Sigmoid colon (tissue), 7 donors: ENCODE measurements around the gene VPS18. TPM values are rescaled to one million over a fixed set of nuclear protein-coding genes. Genes with fewer than 3 reads are reported as not detected.

Source experiments
- DNase-seq: peaks from one replicate; pipeline ENCODE4 v3.0.0-alpha.2; 2019
- H3K27ac ChIP-seq, 4 donors: fragments of 200-600 bp; sonication (generic); one replicate each; pipeline ENCODE4 v1.5.1; 2016 to 2019; ENCODE audit warnings: mild to moderate bottlenecking in 1 of 4
- H3K27me3 ChIP-seq, 3 donors: fragments of 200-600 bp; sonication (generic); one replicate each; pipeline ENCODE4 v1.5.1; 2019; ENCODE audit warnings: mild to moderate bottlenecking in 1 of 3
- H3K36me3 ChIP-seq, 4 donors: fragments of 200-600 bp; sonication (generic); one replicate each; pipeline ENCODE4 v1.5.1; 2016 to 2019
- H3K4me1 ChIP-seq, 4 donors: fragments of 200-600 bp; sonication (generic); one replicate each; pipeline ENCODE4 v1.5.1; 2017 to 2019
- H3K4me3 ChIP-seq, 4 donors: fragments of 200-600 bp; sonication (generic); one replicate each; pipeline ENCODE4 v1.5.1; 2017 to 2019; ENCODE audit warnings: mild to moderate bottlenecking in 2 of 4, moderate library complexity in 1 of 4
- H3K9me3 ChIP-seq, 4 donors: fragments of 200-600 bp in 3 of 4; sonication (generic) in 3 of 4; one replicate each; pipeline versions ENCODE4 v1.5.1 to v1.6.1; 2013 to 2019
- CTCF ChIP-seq, 4 experiments: fragments of 450-650 bp in 3 of 4; fragments of 200-600 bp in 1 of 4; IDR thresholded peaks; one replicate each; pipeline ENCODE4 v1.5.1; 2016 to 2019; ENCODE audit warnings: antibody characterized with exemption in 4 of 4, mild to moderate bottlenecking in 3 of 4, moderate library complexity in 2 of 4
- EP300 ChIP-seq, 4 donors: sonication (generic); formaldehyde crosslinking; IDR thresholded peaks; one replicate each; pipeline ENCODE4 v1.6.1; 2017; ENCODE audit warnings: antibody characterized with exemption in 4 of 4
- POLR2A ChIP-seq, 2 donors: fragments of 450-650 bp; IDR thresholded peaks; one replicate each; pipeline ENCODE4 v1.6.1; 2016; ENCODE audit warnings: antibody characterized with exemption in 2 of 2, mild to moderate bottlenecking in 2 of 2, moderate library complexity in 2 of 2
- POLR2AphosphoS5 ChIP-seq, 4 donors: sonication (generic); formaldehyde crosslinking; IDR thresholded peaks; one replicate each; pipeline ENCODE4 v1.6.1; 2017; ENCODE audit warnings: antibody characterized with exemption in 4 of 4
- WGBS, 2 donors: extraction: QIAGEN DNeasy Blood & Tissue Kit; methylation state at CpG; one replicate each; pipeline ENCODE4 v1.1.7; 2013; 5-methylcytosine and 5-hydroxymethylcytosine counted together
- intact Hi-C: fragments of 100-400 bp; cut with DNase I; formaldehyde crosslinking; loops from one replicate; pipeline ENCODE4 v1.15.1; 2023
- polyA plus RNA-seq, 3 donors: library from polyadenylated mRNA; stranded (reverse); fragments of 200-250 nt; gene quantifications; one replicate each; pipeline ENCODE4 v1.2.3, GENCODE V29; 2013
- total RNA-seq, 4 donors: library from RNA; depleted of rRNA; stranded (reverse); fragments of >200 nt; gene quantifications; one replicate each; pipeline ENCODE4 v1.1.0, GENCODE V29; 2016
- donor health status: healthy with polysubstance abuse.
- donor health status: Bipolar disorder and iron deficiency.
- donor health status: healthy.

VPS18 gene
- total and polyA plus RNA-seq, 7 donors: 4.8 to 19.6 (median 17.4) TPM

DNA sequence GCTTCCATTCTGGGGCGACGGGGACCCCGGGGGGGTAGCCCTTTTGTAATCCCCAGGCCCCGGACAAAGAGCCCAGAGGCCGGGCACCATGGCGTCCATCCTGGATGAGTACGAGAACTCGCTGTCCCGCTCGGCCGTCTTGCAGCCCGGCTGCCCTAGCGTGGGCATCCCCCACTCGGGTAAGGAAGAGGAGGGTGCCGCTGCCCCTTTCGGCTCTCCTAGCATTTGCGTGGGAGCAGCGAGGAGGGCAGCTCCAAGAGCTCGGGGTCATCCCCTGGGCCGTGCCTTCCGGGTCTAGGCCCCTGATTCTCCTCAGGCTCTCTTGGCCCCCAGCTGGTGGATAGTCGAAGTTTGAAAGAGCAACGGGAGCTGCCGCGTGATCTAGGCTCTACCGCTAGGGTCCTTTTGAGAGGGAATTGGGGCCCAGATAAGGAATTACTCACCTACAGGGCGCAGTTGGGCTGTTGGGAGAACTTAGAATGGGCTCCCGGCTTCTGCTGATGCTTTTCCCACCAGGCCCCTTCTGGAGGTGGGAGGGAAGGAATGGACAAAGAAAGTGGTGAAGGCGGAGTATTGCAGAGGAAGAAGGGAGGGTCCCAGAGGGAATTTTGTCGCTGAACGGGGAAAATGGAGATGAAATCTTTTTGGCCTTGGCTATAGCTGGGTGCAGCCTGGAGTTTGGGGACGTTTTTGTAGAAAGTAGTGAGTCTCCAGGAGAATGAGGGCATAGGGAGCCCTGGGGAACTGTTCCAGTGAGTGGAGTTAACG is 615 bp downstream of the VPS18 start:
- DNase-seq: peak; percentile 78
- Histone ChIP-seq H3K27me3 (no peaks in the 10 kb centered on the region), H3K9me3 (no peaks in the 10 kb centered on the region), H3K4me1 (peaks cover 0 to 20% (median 20%) of the 10 kb centered on the region in 4 donors), H3K27ac (peak overlapping the region; percentile 87 to 96 (median 92)), H3K36me3 (peaks cover 9 to 40% (median 20%) of the 10 kb centered on the region in 4 donors), H3K4me3 (peak overlapping the region; percentile 56 to 84 (median 82))
- intact Hi-C loops: loop anchor here (1.0 to 10.0 kb wide), 7 partner anchors 38 to 380 kb away; partner anchors contain the start of genes DNAJC17, KNL1, RMDN3 and ZFYVE19
- 1 to 2% methylated on average over 33 of the region's 33 CpGs for WGBS, 2 donors
- TF ChIP-seq CTCF (IDR thresholded peaks at IDR 0.05) (peak; percentile 13 to 71 (median 56)), EP300 (IDR thresholded peaks at IDR 0.05) (no peak)

GRCh38 chr15:40899536-40900207 is 5.4 kb downstream of the VPS18 start:
- Histone ChIP-seq H3K36me3 (peaks cover 18 to 82% (median 49%) of the 10 kb centered on the region in 4 donors), H3K27me3 (no peaks in the 10 kb centered on the region), H3K4me1 (peaks cover 0 to 28% (median 23%) of the 10 kb centered on the region in 4 donors), H3K9me3 (no peaks in the 10 kb centered on the region), H3K4me3 (no peak overlapping the region), H3K27ac (no peak overlapping the region)
- DNase-seq: no peak
- intact Hi-C loops: loop anchor here (5.0 to 10.0 kb wide), 3 partner anchors 145 to 433 kb away; partner anchors contain the start of genes NUSAP1, OIP5 and RMDN3
- WGBS, 2 donors: 92 to 93% methylated on average over 33 of the region's 33 CpGs
- TF ChIP-seq CTCF (IDR thresholded peaks at IDR 0.05): no peak
- no peak for TF ChIP-seq POLR2AphosphoS5 (IDR thresholded peaks at IDR 0.05)
- no peak for TF ChIP-seq EP300 (IDR thresholded peaks at IDR 0.05)
- TF ChIP-seq POLR2A (IDR thresholded peaks at IDR 0.05): no peak

GRCh38 chr15:40900256-40901052 is 6.2 kb downstream of the VPS18 start:
- WGBS, 2 donors: 93 to 94% methylated on average over 36 of the region's 36 CpGs
- intact Hi-C loops: loop anchor here (5.0 kb wide), 1 partner anchor 432 kb away; the partner anchor contains the start of genes NUSAP1 and OIP5
- H3K36me3 ChIP-seq: peaks cover 18 to 84% (median 49%) of the 10 kb centered on the region in 4 donors
- H3K4me1 ChIP-seq: peaks cover 0 to 21% (median 18%) of the 10 kb centered on the region in 4 donors
- no peaks in the 10 kb centered on the region for H3K27me3 ChIP-seq
- TF ChIP-seq POLR2A (IDR thresholded peaks at IDR 0.05) (no peak), EP300 (IDR thresholded peaks at IDR 0.05) (no peak), CTCF (IDR thresholded peaks at IDR 0.05) (no peak), POLR2AphosphoS5 (IDR thresholded peaks at IDR 0.05) (no peak)
- no peak for DNase-seq
- H3K9me3 ChIP-seq: no peaks in the 10 kb centered on the region
- H3K27ac ChIP-seq: no peak overlapping the region
- H3K4me3 ChIP-seq: no peak overlapping the region

GRCh38 chr15:40901053-40901443 is 6.8 kb downstream of the VPS18 start:
- Histone ChIP-seq H3K36me3 (peaks cover 18 to 81% (median 49%) of the 10 kb centered on the region in 4 donors), H3K27ac (no peak overlapping the region), H3K4me1 (peaks cover 0 to 22% (median 18%) of the 10 kb centered on the region in 4 donors), H3K27me3 (no peaks in the 10 kb centered on the region), H3K4me3 (no peak overlapping the region), H3K9me3 (no peaks in the 10 kb centered on the region)
- DNase-seq: no peak
- TF ChIP-seq POLR2A (IDR thresholded peaks at IDR 0.05): no peak
- TF ChIP-seq EP300 (IDR thresholded peaks at IDR 0.05): no peak
- TF ChIP-seq CTCF (IDR thresholded peaks at IDR 0.05): no peak
- TF ChIP-seq POLR2AphosphoS5 (IDR thresholded peaks at IDR 0.05): no peak
- 75 to 76% methylated on average over 5 of the region's 5 CpGs for WGBS, 2 donors
- intact Hi-C loops: loop anchor here (5.0 kb wide), 1 partner anchor 431 kb away; the partner anchor contains the start of genes NUSAP1 and OIP5
